T-helper 1 cell (primary cell): ENCODE results near the gene TFF2.

Experiments used
- DNase-seq, 5 donors: peaks; one replicate each; pipeline ENCODE4 v3.0.0-alpha.2; 2012 to 2020

The TFF2 gene

GRCh38 chr21:42317826-42318746 is 32.7 kb downstream of the TFF2 start:
- no peak for DNase-seq

- DNase-seq = no peak
Observed at GRCh38 chr21:42317341-42317741, 33.5 kb downstream of the TFF2 start.

- no peak for DNase-seq
Observed at GRCh38 chr21:42316891-42317290, 33.9 kb downstream of the TFF2 start.

GRCh38 chr21:42315296-42315891 is 35.4 kb downstream of the TFF2 start, which contains the start of gene TFF3:
Gene TFF3, minus strand, starts transcription at chr21:42315409. Its CDS starts 35 bp downstream, at chr21:42315374.
- no peak for DNase-seq

GRCh38 chr21:42314616-42315295 is 36.0 kb downstream of the TFF2 start:
- no peak for DNase-seq

GRCh38 chr21:42313501-42313969 is 37.3 kb downstream of the TFF2 start:
- no peak for DNase-seq

- DNase-seq = no peak
Observed at GRCh38 chr21:42312626-42313104, 38.1 kb downstream of the TFF2 start.

GRCh38 chr21:42311816-42312625 is 38.8 kb downstream of the TFF2 start:
- no peak for DNase-seq

- DNase-seq = no peak
Observed at GRCh38 chr21:42311160-42311559, 39.6 kb downstream of the TFF2 start.

- peak in 1 of 5 donors; percentile 4 for DNase-seq
Observed at GRCh38 chr21:42310411-42311001, 40.3 kb downstream of the TFF2 start.

GRCh38 chr21:42309753-42310213 is 41.0 kb downstream of the TFF2 start:
- DNase-seq = peak; percentile 36 to 65 (median 51)

- no peak for DNase-seq
Observed at GRCh38 chr21:42308914-42309752, 41.7 kb downstream of the TFF2 start.

GRCh38 chr21:42308161-42308913 is 42.5 kb downstream of the TFF2 start:
- no peak for DNase-seq

- DNase-seq = no peak
Observed at GRCh38 chr21:42307106-42307505, 43.7 kb downstream of the TFF2 start.

GRCh38 chr21:42306366-42307035 is 44.3 kb downstream of the TFF2 start:
- DNase-seq = no peak

GRCh38 chr21:42305707-42306147 is 45.1 kb downstream of the TFF2 start:
- DNase-seq = no peak

GRCh38 chr21:42304556-42305454 is 46.0 kb downstream of the TFF2 start:
- DNase-seq = no peak

GRCh38 chr21:42303443-42303842 is 47.4 kb downstream of the TFF2 start:
- DNase-seq = no peak
